CD4-positive, alpha-beta T cell (primary cell): ENCODE data around the gene FAM210A. TPM values are rescaled to one million over a fixed set of nuclear protein-coding genes. Genes with fewer than 3 reads are reported as not detected.

Source experiments
- ATAC-seq: fragments of 200-7000 bp; cut with Tn5 transposase; one replicate; pipeline ENCODE4 v1.10.0; 2022; ENCODE audit warnings: mild to moderate bottlenecking; ENCODE audit not compliant: poor library complexity
- CTCF ChIA-PET: fragments of 350-600 bp; sonication (Branson Sonifier 250); formaldehyde crosslinking; loops from one replicate; lab custom pipeline; 2021; ENCODE audit warnings: antibody characterized with exemption, inconsistent platforms; lab: Charles Lee
- POLR2A ChIA-PET: fragments of 350-600 bp; sonication (Branson Sonifier 250); formaldehyde crosslinking; loops from one replicate; lab custom pipeline; 2021; ENCODE audit warnings: antibody characterized with exemption, inconsistent platforms; lab: Charles Lee
- DNase-seq, 14 experiments: peaks; one replicate each; pipeline ENCODE4 v3.0.0-alpha.2; 2013 to 2020; ENCODE audit warnings: mixed read lengths in 2 of 14
- H3K27ac ChIP-seq, 2 donors: one replicate each; pipeline versions ENCODE4 v1.5.1 to v1.7.0; 2013; ENCODE audit warnings: low read length in 2 of 2, low read depth in 1 of 2, mild to moderate bottlenecking in 1 of 2
- H3K27me3 ChIP-seq, 2 experiments: 1 replicate in 1 of 2; 2 replicates in 1 of 2; pipeline versions ENCODE4 v1.6.1 to v1.7.0; 2013; ENCODE audit warnings: low read length in 2 of 2, control low read depth in 1 of 2, mild to moderate bottlenecking in 1 of 2, moderate library complexity in 1 of 2; ENCODE audit not compliant: insufficient read depth in 2 of 2, control insufficient read depth in 1 of 2
- H3K36me3 ChIP-seq: one replicate; pipeline ENCODE4 v1.6.1; 2013; ENCODE audit warnings: low read length, control low read depth; ENCODE audit not compliant: insufficient read depth
- H3K4me1 ChIP-seq: one replicate; pipeline ENCODE4 v1.6.1; 2013; ENCODE audit warnings: low read length, control low read depth; ENCODE audit not compliant: insufficient read depth
- H3K4me3 ChIP-seq: one replicate; pipeline ENCODE4 v1.5.1; 2013; ENCODE audit warnings: mild to moderate bottlenecking, low read length, moderate library complexity
- H3K9me3 ChIP-seq, 2 experiments: 1 replicate in 1 of 2; 2 replicates in 1 of 2; pipeline versions ENCODE4 v1.6.1 to v1.7.0; 2013; ENCODE audit warnings: low read length in 2 of 2, mild to moderate bottlenecking in 2 of 2, control low read depth in 1 of 2, moderate library complexity in 1 of 2; ENCODE audit not compliant: control insufficient read depth in 1 of 2, insufficient read depth in 1 of 2
- H3K27ac Mint-ChIP-seq: one replicate; pipeline ENCODE4 v1.8.0; 2020; ENCODE audit warnings: mixed read lengths
- H3K27me3 Mint-ChIP-seq: one replicate; pipeline ENCODE4 v1.8.0; 2021; ENCODE audit warnings: mixed read lengths
- H3K36me3 Mint-ChIP-seq: one replicate; pipeline ENCODE4 v1.8.0; 2021; ENCODE audit warnings: low read depth, mixed read lengths
- H3K4me1 Mint-ChIP-seq: one replicate; pipeline ENCODE4 v1.8.0; 2021; ENCODE audit warnings: low read depth, mixed read lengths
- H3K4me3 Mint-ChIP-seq: one replicate; pipeline ENCODE4 v1.8.0; 2020; ENCODE audit warnings: mild to moderate bottlenecking, mixed read lengths
- H3K9me3 Mint-ChIP-seq: one replicate; pipeline ENCODE4 v1.8.0; 2020; ENCODE audit warnings: mixed read lengths
- intact Hi-C, 2 experiments: fragments of 100-400 bp; cut with DNase I in 1 of 2; cut with micrococcal nuclease in 1 of 2; formaldehyde crosslinking; loops; one replicate each; pipeline versions ENCODE4 v1.15.1 to v1.9.0; 2023 to 2025; cut with DNase I, micrococcal nuclease
- total RNA-seq, 174 experiments: library from RNA in 2 of 174; stranded (reverse) in 2 of 174; gene quantifications; one replicate each; pipeline ENCODE4 v1.2.3 and lab custom pipeline; 2021 to 2026
- TF ChIP-seq, protein P1 (sequence below): fragments of 200-600 bp; IDR thresholded peaks from one replicate; pipeline ENCODE4 v1.8.0; 2022; ENCODE audit warnings: antibody characterized with exemption, mild to moderate bottlenecking

FAM210A gene
- total RNA-seq, 2 experiments from 2014 or later, result 3.4 to 3.5 TPM

DNA sequence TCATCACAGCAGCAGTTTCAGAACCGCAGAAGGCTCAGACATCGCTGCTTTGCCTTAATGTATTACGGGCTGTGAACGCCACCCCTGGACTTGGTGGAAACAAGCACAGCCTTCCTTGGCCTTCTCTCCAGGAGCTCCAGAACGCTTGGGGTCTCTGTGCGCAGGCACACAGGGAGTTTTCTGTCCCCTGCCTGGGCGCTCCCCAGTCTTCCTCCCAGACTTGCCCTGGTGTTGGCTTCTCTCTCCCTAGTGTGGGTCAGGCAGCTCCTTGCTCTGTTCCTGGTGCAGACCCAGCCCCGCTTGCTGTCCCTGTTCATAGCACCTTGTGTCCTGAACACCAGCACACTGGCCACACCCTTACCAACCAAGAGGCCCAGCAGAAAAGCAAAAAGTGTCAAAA is 103.6 kb downstream of the FAM210A start:
- ATAC-seq, result no peak
- intact Hi-C loops, result no loop called here
- Histone ChIP-seq H3K4me3 (no peak overlapping the region), H3K9me3 (no peaks in the 10 kb centered on the region), H3K4me1 (peaks cover 10% of the 10 kb centered on the region), H3K36me3 (peaks cover 36% of the 10 kb centered on the region), H3K27ac (no peak overlapping the region), H3K27me3 (no peaks in the 10 kb centered on the region)
- CTCF ChIA-PET, result no interaction called here
- H3K4me1 Mint-ChIP-seq, result peaks cover 17% of the 10 kb centered on the region
- H3K4me3 Mint-ChIP-seq, result no peak overlapping the region
- no peaks in the 10 kb centered on the region for H3K9me3 Mint-ChIP-seq
- no peak overlapping the region for H3K27ac Mint-ChIP-seq
- no peaks in the 10 kb centered on the region for H3K27me3 Mint-ChIP-seq
- POLR2A ChIA-PET, result no interaction called here
- peaks cover 14% of the 10 kb centered on the region for H3K36me3 Mint-ChIP-seq
- DNase-seq, result no peak
- TF ChIP-seq, protein P1, sequence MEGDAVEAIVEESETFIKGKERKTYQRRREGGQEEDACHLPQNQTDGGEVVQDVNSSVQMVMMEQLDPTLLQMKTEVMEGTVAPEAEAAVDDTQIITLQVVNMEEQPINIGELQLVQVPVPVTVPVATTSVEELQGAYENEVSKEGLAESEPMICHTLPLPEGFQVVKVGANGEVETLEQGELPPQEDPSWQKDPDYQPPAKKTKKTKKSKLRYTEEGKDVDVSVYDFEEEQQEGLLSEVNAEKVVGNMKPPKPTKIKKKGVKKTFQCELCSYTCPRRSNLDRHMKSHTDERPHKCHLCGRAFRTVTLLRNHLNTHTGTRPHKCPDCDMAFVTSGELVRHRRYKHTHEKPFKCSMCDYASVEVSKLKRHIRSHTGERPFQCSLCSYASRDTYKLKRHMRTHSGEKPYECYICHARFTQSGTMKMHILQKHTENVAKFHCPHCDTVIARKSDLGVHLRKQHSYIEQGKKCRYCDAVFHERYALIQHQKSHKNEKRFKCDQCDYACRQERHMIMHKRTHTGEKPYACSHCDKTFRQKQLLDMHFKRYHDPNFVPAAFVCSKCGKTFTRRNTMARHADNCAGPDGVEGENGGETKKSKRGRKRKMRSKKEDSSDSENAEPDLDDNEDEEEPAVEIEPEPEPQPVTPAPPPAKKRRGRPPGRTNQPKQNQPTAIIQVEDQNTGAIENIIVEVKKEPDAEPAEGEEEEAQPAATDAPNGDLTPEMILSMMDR, result no peak

GRCh38 chr18:13621886-13622619 is 104.3 kb downstream of the FAM210A start:
- H3K9me3 ChIP-seq, result no peaks in the 10 kb centered on the region
- intact Hi-C loops, result no loop called here
- peaks cover 10% of the 10 kb centered on the region for H3K4me1 ChIP-seq
- TF ChIP-seq, protein P1, result no peak
- no peak for ATAC-seq
- H3K4me3 ChIP-seq, result no peak overlapping the region
- no peaks in the 10 kb centered on the region for H3K27me3 ChIP-seq
- CTCF ChIA-PET, result no interaction called here
- peaks cover 14% of the 10 kb centered on the region for H3K36me3 Mint-ChIP-seq
- no peak overlapping the region for H3K27ac Mint-ChIP-seq
- H3K27ac ChIP-seq, result no peak overlapping the region
- no peak for DNase-seq
- peaks cover 24% of the 10 kb centered on the region for H3K4me1 Mint-ChIP-seq
- H3K36me3 ChIP-seq, result peaks cover 36% of the 10 kb centered on the region
- no peak overlapping the region for H3K4me3 Mint-ChIP-seq
- H3K9me3 Mint-ChIP-seq, result no peaks in the 10 kb centered on the region
- H3K27me3 Mint-ChIP-seq, result no peaks in the 10 kb centered on the region
- POLR2A ChIA-PET, result no interaction called here

GRCh38 chr18:13621446-13621849 is 104.9 kb downstream of the FAM210A start:
- H3K27me3 ChIP-seq, result no peaks in the 10 kb centered on the region
- ChIA-PET CTCF (no interaction called here), POLR2A (no interaction called here)
- peaks cover 16% of the 10 kb centered on the region for H3K4me1 ChIP-seq
- Mint-ChIP-seq H3K36me3 (peaks cover 14% of the 10 kb centered on the region), H3K27ac (no peak overlapping the region), H3K27me3 (no peaks in the 10 kb centered on the region), H3K4me3 (no peak overlapping the region), H3K4me1 (peaks cover 26% of the 10 kb centered on the region), H3K9me3 (no peaks in the 10 kb centered on the region)
- TF ChIP-seq, protein P1, result no peak
- peaks cover 36% of the 10 kb centered on the region for H3K36me3 ChIP-seq
- no peak for ATAC-seq
- no peak overlapping the region for H3K27ac ChIP-seq
- intact Hi-C loops, result no loop called here
- H3K4me3 ChIP-seq, result no peak overlapping the region
- DNase-seq, result no peak
- no peaks in the 10 kb centered on the region for H3K9me3 ChIP-seq
